DND-41 (cell line): ENCODE results near the gene CANT1.

Experiments
- EZH2 ChIP-seq: IDR thresholded peaks from 3 replicates; pipeline ENCODE4 v1.6.1; 2012; ENCODE audit warnings: borderline replicate concordance, low read depth, mild to moderate bottlenecking, moderate library complexity, low read length, inconsistent platforms; ENCODE audit not compliant: severe bottlenecking
- TF ChIP-seq, protein P1 (sequence below): IDR thresholded peaks from 2 replicates; pipeline ENCODE4 v1.5.1; 2012; ENCODE audit warnings: borderline replicate concordance, low read length, moderate library complexity, mild to moderate bottlenecking; ENCODE audit not compliant: poor library complexity, severe bottlenecking; ENCODE audit errors: extremely low read depth

DNA sequence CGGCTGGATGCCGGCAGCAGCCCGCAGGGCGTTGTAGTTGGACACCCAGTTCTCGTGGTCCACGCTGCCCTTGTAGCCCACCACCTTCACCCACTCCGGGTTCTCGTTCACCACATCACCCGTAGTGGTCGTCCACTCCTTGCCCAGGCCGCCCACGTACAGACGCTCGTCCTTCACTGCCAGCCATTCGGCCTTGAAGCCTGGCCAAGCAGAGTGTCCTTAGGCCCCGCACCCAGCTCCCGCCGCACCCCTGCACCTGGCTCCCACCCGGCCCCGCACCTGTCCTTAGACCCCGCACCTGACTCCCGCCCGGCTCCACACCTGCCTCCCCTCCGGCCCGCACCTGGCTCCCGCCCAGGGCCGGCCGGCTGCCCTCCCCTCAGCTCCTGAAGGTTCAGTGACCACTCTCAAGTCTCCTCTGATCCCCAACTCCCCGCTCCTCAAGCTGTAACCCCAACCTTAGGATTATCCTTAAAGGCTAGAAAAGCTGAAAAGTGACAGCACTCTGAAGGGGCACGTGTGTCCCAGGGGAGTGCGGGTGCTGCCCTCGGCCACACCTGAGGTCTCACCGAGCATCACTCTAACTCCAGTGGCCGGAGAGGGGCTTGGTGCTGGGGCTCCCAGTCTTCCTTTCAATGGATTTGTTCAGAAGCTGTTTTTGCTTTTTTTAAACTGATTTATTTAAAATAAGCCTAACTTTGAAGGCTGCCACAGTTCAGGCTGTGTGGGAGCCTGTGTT, 14.4 kb downstream of the CANT1 start:
- TF ChIP-seq, protein P1, sequence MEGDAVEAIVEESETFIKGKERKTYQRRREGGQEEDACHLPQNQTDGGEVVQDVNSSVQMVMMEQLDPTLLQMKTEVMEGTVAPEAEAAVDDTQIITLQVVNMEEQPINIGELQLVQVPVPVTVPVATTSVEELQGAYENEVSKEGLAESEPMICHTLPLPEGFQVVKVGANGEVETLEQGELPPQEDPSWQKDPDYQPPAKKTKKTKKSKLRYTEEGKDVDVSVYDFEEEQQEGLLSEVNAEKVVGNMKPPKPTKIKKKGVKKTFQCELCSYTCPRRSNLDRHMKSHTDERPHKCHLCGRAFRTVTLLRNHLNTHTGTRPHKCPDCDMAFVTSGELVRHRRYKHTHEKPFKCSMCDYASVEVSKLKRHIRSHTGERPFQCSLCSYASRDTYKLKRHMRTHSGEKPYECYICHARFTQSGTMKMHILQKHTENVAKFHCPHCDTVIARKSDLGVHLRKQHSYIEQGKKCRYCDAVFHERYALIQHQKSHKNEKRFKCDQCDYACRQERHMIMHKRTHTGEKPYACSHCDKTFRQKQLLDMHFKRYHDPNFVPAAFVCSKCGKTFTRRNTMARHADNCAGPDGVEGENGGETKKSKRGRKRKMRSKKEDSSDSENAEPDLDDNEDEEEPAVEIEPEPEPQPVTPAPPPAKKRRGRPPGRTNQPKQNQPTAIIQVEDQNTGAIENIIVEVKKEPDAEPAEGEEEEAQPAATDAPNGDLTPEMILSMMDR: no peak
- TF ChIP-seq EZH2: no peak
